ENCODE measurements around the gene CD226. TPM values are rescaled to one million over a fixed set of nuclear protein-coding genes. Genes with fewer than 3 reads are reported as not detected.
A peak's percentile ranks its signal among the peaks of the same experiment; 100 is the strongest.

CD226 gene
- total RNA-seq, 2 donors from 2014 or later: 0.26 to 0.33 TPM

GRCh38 chr18:69953191-69953590 lies 5.5 kb upstream of the CD226 start:
- Histone ChIP-seq H3K36me3 (replicated peaks in 1 of 2; ENCODE audit: insufficient read depth in 1 of 2, low read depth in 2 of 2) (no peaks in the 10 kb centered on the region), H3K9me3 (no peaks in the 10 kb centered on the region), H3K27me3 (no peaks in the 10 kb centered on the region), H3K27ac (no peak overlapping the region), H3K4me1 (no peaks in the 10 kb centered on the region), H3K4me3 (no peak overlapping the region)
- no peak for DNase-seq
- no peak for TF ChIP-seq CTCF (IDR thresholded peaks at IDR 0.05)
- no peak for TF ChIP-seq POLR2A (IDR thresholded peaks at IDR 0.05)
- intact Hi-C loops (cut with DNase I): no loop called here
- 85 to 95% methylated on average over 2 of the region's 2 CpGs for WGBS, 2 donors
- ATAC-seq: no peak

- no peaks in the 10 kb centered on the region for H3K9me3 ChIP-seq
- TF ChIP-seq POLR2A (IDR thresholded peaks at IDR 0.05) (no peak), CTCF (IDR thresholded peaks at IDR 0.05) (no peak)
- DNase-seq (no peak), ATAC-seq (no peak)
- intact Hi-C loops (cut with DNase I): no loop called here
- H3K27ac ChIP-seq: no peak overlapping the region
- no peaks in the 10 kb centered on the region for H3K4me1 ChIP-seq
- H3K4me3 ChIP-seq: no peak overlapping the region
- 60 to 77% methylated on average over 1 of the region's 1 CpG for WGBS, 2 donors
- H3K36me3 ChIP-seq (replicated peaks in 1 of 2; ENCODE audit: insufficient read depth in 1 of 2, low read depth in 2 of 2): no peaks in the 10 kb centered on the region
- no peaks in the 10 kb centered on the region for H3K27me3 ChIP-seq
Measured at GRCh38 chr18:69951182-69951581, 3.5 kb upstream of the CD226 start.

GRCh38 chr18:69949538-69949936 lies 1.9 kb upstream of the CD226 start:
- 85 to 91% methylated on average over 4 of the region's 4 CpGs for WGBS, 2 donors
- Histone ChIP-seq H3K4me1 (no peaks in the 10 kb centered on the region), H3K36me3 (replicated peaks in 1 of 2; ENCODE audit: insufficient read depth in 1 of 2, low read depth in 2 of 2) (no peaks in the 10 kb centered on the region), H3K4me3 (no peak overlapping the region), H3K27ac (no peak overlapping the region), H3K27me3 (no peaks in the 10 kb centered on the region), H3K9me3 (no peaks in the 10 kb centered on the region)
- ATAC-seq (no peak), DNase-seq (no peak)
- TF ChIP-seq CTCF (IDR thresholded peaks at IDR 0.05): no peak
- no peak for TF ChIP-seq POLR2A (IDR thresholded peaks at IDR 0.05)
- intact Hi-C loops (cut with DNase I): no loop called here

- Histone ChIP-seq H3K27ac (no peak overlapping the region), H3K36me3 (replicated peaks in 1 of 2; ENCODE audit: insufficient read depth in 1 of 2, low read depth in 2 of 2) (no peaks in the 10 kb centered on the region), H3K9me3 (no peaks in the 10 kb centered on the region), H3K4me3 (no peak overlapping the region), H3K27me3 (no peaks in the 10 kb centered on the region), H3K4me1 (no peaks in the 10 kb centered on the region)
- peak in 2 of 4 donors; percentile 10 to 48 for DNase-seq
- TF ChIP-seq POLR2A (IDR thresholded peaks at IDR 0.05): no peak
- no peak for TF ChIP-seq CTCF (IDR thresholded peaks at IDR 0.05)
- WGBS, 2 donors: 63 to 74% methylated on average over 15 of the region's 15 CpGs
- intact Hi-C loops (cut with DNase I): no loop called here
- ATAC-seq: peak; percentile 42
Measured at GRCh38 chr18:69948919-69949537, 1.4 kb upstream of the CD226 start.

- TF ChIP-seq CTCF (IDR thresholded peaks at IDR 0.05): no peak
- no peak for TF ChIP-seq POLR2A (IDR thresholded peaks at IDR 0.05)
- no peaks in the 10 kb centered on the region for H3K4me1 ChIP-seq
- H3K27ac ChIP-seq: no peak overlapping the region
- no peak for DNase-seq
- intact Hi-C loops (cut with DNase I): no loop called here
- no peaks in the 10 kb centered on the region for H3K36me3 ChIP-seq (replicated peaks in 1 of 2; ENCODE audit: insufficient read depth in 1 of 2, low read depth in 2 of 2)
- H3K27me3 ChIP-seq: no peaks in the 10 kb centered on the region
- H3K9me3 ChIP-seq: no peaks in the 10 kb centered on the region
- 22 to 48% methylated on average over 2 of the region's 2 CpGs for WGBS, 2 donors
- H3K4me3 ChIP-seq: no peak overlapping the region
- ATAC-seq: no peak
Measured at GRCh38 chr18:69948256-69948655, 583 bp upstream of the CD226 start.
